GM21526 (cell line): Measurements from ENCODE around the gene TRAF7.
"Not testable (repeated sequence)": the region's sequence is repeated elsewhere in the genome, so short reads cannot be mapped to it uniquely, and the experiment has no call there.

Experiments
- ATAC-seq: cut with Tn5 transposase; IDR thresholded peaks from one replicate; pipeline ENCODE4 v1.9.1; 2021; ENCODE audit warnings: moderate library complexity; ENCODE audit not compliant: unreplicated experiment, low FRiP score

Gene TRAF7

GRCh38 chr16:2196981-2197511, 41.5 kb downstream of the TRAF7 start:
- ATAC-seq, result no peak

- ATAC-seq, result no peak
Measured at GRCh38 chr16:2197765-2198164, 42.2 kb downstream of the TRAF7 start.

GRCh38 chr16:2198283-2198682, 42.7 kb downstream of the TRAF7 start:
- ATAC-seq, result no peak

- ATAC-seq, result no peak
Measured at GRCh38 chr16:2199095-2199494, 43.5 kb downstream of the TRAF7 start.

- ATAC-seq, result no peak
Measured at GRCh38 chr16:2199621-2200139, 44.1 kb downstream of the TRAF7 start.

GRCh38 chr16:2200313-2200712, 44.7 kb downstream of the TRAF7 start:
- ATAC-seq, result no peak

GRCh38 chr16:2203119-2203688, 47.6 kb downstream of the TRAF7 start:
- not testable (repeated sequence) for ATAC-seq

GRCh38 chr16:2204416-2205103, 49.0 kb downstream of the TRAF7 start:
- no peak for ATAC-seq

- peak; percentile 49 for ATAC-seq
Measured at GRCh38 chr16:2205104-2205966, 49.8 kb downstream of the TRAF7 start, which contains the start of gene MLST8. Gene MLST8, plus strand, starts transcription at chr16:2205454. Its CDS starts 632 bp downstream, at chr16:2206086.

GRCh38 chr16:2205967-2206313, 50.4 kb downstream of the TRAF7 start:
- peak; percentile 9 for ATAC-seq

- no peak for ATAC-seq
Measured at GRCh38 chr16:2206420-2206779, 50.8 kb downstream of the TRAF7 start.

- ATAC-seq, result no peak
Measured at GRCh38 chr16:2206780-2207433, 51.3 kb downstream of the TRAF7 start.

GRCh38 chr16:2207872-2208271, 52.3 kb downstream of the TRAF7 start:
- no peak for ATAC-seq

- no peak for ATAC-seq
Measured at GRCh38 chr16:2208308-2208707, 52.7 kb downstream of the TRAF7 start.

GRCh38 chr16:2208772-2209171, 53.2 kb downstream of the TRAF7 start:
- no peak for ATAC-seq

- no peak for ATAC-seq
Measured at GRCh38 chr16:2209258-2210008, 53.9 kb downstream of the TRAF7 start.

- no peak for ATAC-seq
Measured at GRCh38 chr16:2210009-2210332, 54.4 kb downstream of the TRAF7 start.

- ATAC-seq, result no peak
Measured at GRCh38 chr16:2210386-2211365, 55.1 kb downstream of the TRAF7 start, which contains the start of gene BRICD5. Gene BRICD5, minus strand, starts transcription at chr16:2210863. Its CDS starts 30 bp downstream, at chr16:2210833.

GRCh38 chr16:2211923-2212347, 56.4 kb downstream of the TRAF7 start:
- no peak for ATAC-seq
